GM12878 (cell line): ENCODE data around the gene HLA-DPB1. TPM values are rescaled to one million over a fixed set of nuclear protein-coding genes. Genes with fewer than 3 reads are reported as not detected.
A peak's percentile ranks its signal among the peaks of the same experiment; 100 is the strongest.

ENCODE experiments used
- ATAC-seq: fragments of 200-7000 bp; cut with Tn5 transposase; 3 replicates; pipeline ENCODE4 v1.9.1; 2020; ENCODE audit warnings: mild to moderate bottlenecking, moderate library complexity
- BruUV-seq: library from RNA; stranded (reverse); fragments of 400-500 nt; replicated peaks from 2 replicates; lab custom pipeline; 2021; lab: Mats Ljungman, UMichigan
- CTCF ChIA-PET: fragments of 300-600 bp; sonication (Branson Sonifier 250); formaldehyde crosslinking; extraction: SDS; loops from one replicate; lab custom pipeline; 2021; ENCODE audit warnings: inconsistent platforms; lab: Yijun Ruan, JAX
- POLR2A ChIA-PET: fragments of 350-600 bp; formaldehyde crosslinking; extraction: SDS; loops from one replicate; lab custom pipeline; 2021; ENCODE audit warnings: inconsistent platforms; lab: Charles Lee
- RAD21 ChIA-PET: fragments of 300-600 bp; sonication (Branson Sonifier 250); formaldehyde crosslinking; loops from one replicate; lab custom pipeline; 2023; ENCODE audit warnings: antibody characterized with exemption; ENCODE audit not compliant: unreplicated experiment; lab: Charles Lee
- SMC1A ChIA-PET: fragments of 300-600 bp; sonication (Branson Sonifier 250); formaldehyde crosslinking; loops from one replicate; lab custom pipeline; 2023; ENCODE audit not compliant: unreplicated experiment, uncharacterized antibody; lab: Charles Lee
- DNase-seq: peaks from one replicate; pipeline ENCODE4 v3.0.0-alpha.2; 2011; ENCODE audit warnings: low read depth, low spot score
- FAIRE-seq: peaks from 3 replicates; lab custom pipeline; 2011; peaks lifted over from hg19 to GRCh38; lab: Jason Lieb, UNC
- H2AFZ ChIP-seq: 2 replicates; pipeline ENCODE4 v1.6.0; 2011; ENCODE audit warnings: low read depth, low read length, control low read depth; ENCODE audit not compliant: control insufficient read depth
- H3K27ac ChIP-seq: 2 replicates; pipeline ENCODE4 v1.5.1; 2011; ENCODE audit warnings: control low read depth; ENCODE audit not compliant: control insufficient read depth, insufficient read depth
- H3K27me3 ChIP-seq, 2 experiments: replicated peaks in 1 of 2; 2 replicates each; pipeline versions ENCODE4 v1.6.0 to v1.6.1; 2011; ENCODE audit warnings: low read length in 1 of 2; ENCODE audit not compliant: control insufficient read depth in 2 of 2, insufficient read depth in 2 of 2
- H3K36me3 ChIP-seq, 2 experiments: 2 replicates each; pipeline ENCODE4 v1.5.1; 2011; ENCODE audit warnings: low read length in 1 of 2; ENCODE audit not compliant: control insufficient read depth in 2 of 2, insufficient read depth in 2 of 2
- H3K4me1 ChIP-seq: 2 replicates; pipeline ENCODE4 v1.6.1; 2011; ENCODE audit warnings: mild to moderate bottlenecking, low read length, moderate library complexity, mixed read lengths; ENCODE audit not compliant: control insufficient read depth, insufficient read depth
- H3K4me2 ChIP-seq: 2 replicates; pipeline ENCODE4 v1.6.0; 2011; ENCODE audit warnings: control low read depth; ENCODE audit not compliant: control insufficient read depth, insufficient read depth
- H3K4me3 ChIP-seq: fragments of 200-600 bp; sonication (generic); 2 replicates; pipeline ENCODE4 v1.5.1; 2016
- H3K79me2 ChIP-seq: 2 replicates; pipeline ENCODE4 v1.6.0; 2011; ENCODE audit warnings: low read length; ENCODE audit not compliant: control insufficient read depth, insufficient read depth
- H3K9ac ChIP-seq: 2 replicates; pipeline ENCODE4 v1.8.0; 2011; ENCODE audit warnings: low read length, control low read depth, mixed read lengths; ENCODE audit not compliant: control insufficient read depth, insufficient read depth
- H3K9me3 ChIP-seq: replicated peaks from 3 replicates; pipeline ENCODE4 v1.5.1; 2011; ENCODE audit warnings: mild to moderate bottlenecking, low read length; ENCODE audit not compliant: control insufficient read depth, insufficient read depth
- H4K20me1 ChIP-seq: 2 replicates; pipeline ENCODE4 v1.6.0; 2011; ENCODE audit not compliant: control insufficient read depth, insufficient read depth
- BCL11A ChIP-seq: IDR thresholded peaks from 2 replicates; pipeline ENCODE4 v1.6.1; 2011; ENCODE audit warnings: low read depth, low read length
- CREB1 ChIP-seq: IDR thresholded peaks from 2 replicates; pipeline ENCODE4 v1.6.1; 2012; ENCODE audit warnings: low read depth, mild to moderate bottlenecking, inconsistent platforms
- CREM ChIP-seq: IDR thresholded peaks from 2 replicates; pipeline ENCODE4 v1.6.1; 2014; ENCODE audit warnings: antibody characterized with exemption, low read depth
- IKZF2 ChIP-seq, 2 experiments: fragments of 450-650 bp; IDR thresholded peaks; 2 replicates each; pipeline ENCODE4 v1.6.1; 2017; ENCODE audit warnings: mild to moderate bottlenecking in 2 of 2, moderate library complexity in 2 of 2
- JUNB ChIP-seq: IDR thresholded peaks from 2 replicates; pipeline ENCODE4 v1.6.1; 2016; ENCODE audit warnings: antibody characterized with exemption, mild to moderate bottlenecking
- LARP7 ChIP-seq: fragments of 450-650 bp; IDR thresholded peaks from 2 replicates; pipeline ENCODE4 v1.6.1; 2017; ENCODE audit warnings: mild to moderate bottlenecking
- RELA ChIP-seq: fragments of 450-650 bp; IDR thresholded peaks from 2 replicates; pipeline ENCODE4 v1.8.0; 2014; ENCODE audit warnings: borderline replicate concordance; ENCODE audit not compliant: partially characterized antibody
- SKIL ChIP-seq: fragments of 450-650 bp; IDR thresholded peaks from 2 replicates; pipeline ENCODE4 v1.6.1; 2017; ENCODE audit warnings: mild to moderate bottlenecking, low read depth, inconsistent platforms; ENCODE audit not compliant: poor library complexity, severe bottlenecking
- SMARCA5 ChIP-seq: fragments of 450-650 bp; IDR thresholded peaks from 2 replicates; pipeline ENCODE4 v1.6.1; 2017; ENCODE audit warnings: mild to moderate bottlenecking
- SMC3 ChIP-seq: IDR thresholded peaks from 2 replicates; pipeline ENCODE4 v1.6.1; 2011; ENCODE audit warnings: low read length, improper control_type of control experiment, borderline replicate concordance
- ZBTB33 ChIP-seq: fragments of 450-650 bp; IDR thresholded peaks from 2 replicates; pipeline ENCODE4 v1.6.1; 2017; ENCODE audit warnings: mild to moderate bottlenecking
- ZNF687 ChIP-seq: fragments of 450-650 bp; IDR thresholded peaks from 2 replicates; pipeline ENCODE4 v1.6.1; 2017; ENCODE audit warnings: mild to moderate bottlenecking, moderate library complexity
- WGBS: methylation state at CpG from one replicate; pipeline ENCODE4 v1.1.6; 2016; ENCODE audit warnings: low lambda C conversion rate; ENCODE audit not compliant: insufficient replicate concordance, insufficient coverage; ENCODE audit errors: missing lambda C conversion rate; 5-methylcytosine and 5-hydroxymethylcytosine counted together
- in situ Hi-C: fragments of 300-500 bp; cut with MboI; formaldehyde crosslinking; loops from 9 replicates; pipeline ENCODE4 v1.14.3; 2018; ENCODE audit warnings: mixed read lengths
- intact Hi-C: fragments of 100-400 bp; cut with micrococcal nuclease; formaldehyde crosslinking; loops from one replicate; pipeline ENCODE4 v1.14.2; 2022; ENCODE audit not compliant: unreplicated experiment
- polyA plus RNA-seq, 11 experiments: library from polyadenylated mRNA; depleted of rRNA in 4 of 11; unstranded in 6 of 11; stranded (reverse) in 5 of 11; fragments of >200 nt; fragmentation: Nextera tagmentation in 4 of 11; fragmentation: Illumina TruSeq in 1 of 11; extraction: Ambion mirVana in 4 of 11; extraction: Trizol in 1 of 11; gene quantifications; 1 replicate in 1 of 11; 2 replicates in 10 of 11; pipeline versions ENCODE4 v1.2.1 to v1.2.3, GENCODE V29; 2011 to 2016; ENCODE audit warnings: inconsistent platforms in 2 of 11, missing spikeins in 2 of 11, low read depth in 1 of 11
- total RNA-seq, 4 experiments: library from RNA; depleted of rRNA in 3 of 4; stranded (reverse); fragments of >200 nt in 3 of 4; fragmentation: Illumina TruSeq in 1 of 4; extraction: Trizol in 1 of 4; gene quantifications; 2 replicates each; pipeline versions ENCODE4 v1.2.1 to v1.2.3, GENCODE V29; 2013 to 2021

Gene HLA-DPB1
- total and polyA plus RNA-seq, 10 of the 15 experiments (the other 5 are each of a cell fraction or from before 2014, with no cell fraction given), result 101 to 675 (median 352) TPM

- TF ChIP-seq RELA, result no peak
- no peak for TF ChIP-seq LARP7
- no peak for TF ChIP-seq ZNF687
- TF ChIP-seq, all 136 proteins: peak for 5
Measured at GRCh38 chr6:33126101-33126714, 50.4 kb downstream of the HLA-DPB1 start (continued).

GRCh38 chr6:33128318-33128717, 52.5 kb downstream of the HLA-DPB1 start:
- in situ Hi-C loops, result no loop called here
- FAIRE-seq (peak; percentile 81), ATAC-seq (peak; percentile 85), DNase-seq (no peak)
- peak overlapping the region; percentile 41; the same call in 1 of the 2 replicates for H3K4me2 ChIP-seq
- H2AFZ ChIP-seq, result no peak overlapping the region
- H3K9me3 ChIP-seq, result peaks cover 9% of the 10 kb centered on the region
- ChIA-PET POLR2A (interaction anchor here (0.6 to 2.1 kb wide), 8 partner anchors 11 to 120 kb away, joined by 3 to 6 read pairs (median 3); no protein-coding TSS in a partner anchor), SMC1A (interaction anchor here (0.7 to 8.0 kb wide), 15 partner anchors 8 to 121 kb away, joined by 3 to 39 read pairs (median 5); no protein-coding TSS in a partner anchor), CTCF (interaction anchor here (1.4 to 14.5 kb wide), 12 partner anchors 11 to 120 kb away, joined by 3 to 266 read pairs (median 12); partner anchors contain the start of genes HLA-DOA and HLA-DPB1), RAD21 (interaction anchor here (0.7 to 2.3 kb wide), 10 partner anchors 10 to 283 kb away, joined by 3 to 10 read pairs (median 3); no protein-coding TSS in a partner anchor)
- peaks cover 14% of the 10 kb centered on the region for H3K4me1 ChIP-seq
- H4K20me1 ChIP-seq, result no peaks in the 10 kb centered on the region
- H3K36me3 ChIP-seq, result no peaks in the 10 kb centered on the region
- no peak overlapping the region for H3K4me3 ChIP-seq
- BruUV-seq, result no TSS peak
- peak overlapping the region; percentile 38; the same call in 1 of the 2 replicates for H3K27ac ChIP-seq
- no peaks in the 10 kb centered on the region for H3K27me3 ChIP-seq
- H3K9ac ChIP-seq, result no peak overlapping the region
- intact Hi-C loops, result no loop called here
- H3K79me2 ChIP-seq, result no peaks in the 10 kb centered on the region
- WGBS, result 0% methylated on average over 3 of the region's 3 CpGs
- peak; percentile 37; the same call in 1 of the 2 replicates for TF ChIP-seq CREM
- TF ChIP-seq CREB1, result 0 out of 2 replicates have a peak, but pooled peaks have one; percentile 29
- no peak for TF ChIP-seq SMC3
- peak; percentile 33; the same call in 1 of the 2 replicates for TF ChIP-seq JUNB
- TF ChIP-seq SKIL, result peak; percentile 20
- 0 out of 2 replicates have a peak, but pooled peaks have one; percentile 36 for TF ChIP-seq BCL11A
- TF ChIP-seq IKZF2 (IDR thresholded peaks at IDR 0.05), result peak; percentile 26 to 43; a peak in 2 of 4 replicates
- no peak for TF ChIP-seq ZBTB33
- TF ChIP-seq SMARCA5, result no peak
